Measurements from ENCODE around the gene MYL12A. TPM values are rescaled to one million over a fixed set of nuclear protein-coding genes. Genes with fewer than 3 reads are reported as not detected.

The MYL12A gene
- polyA plus RNA-seq, 3 donors, result 469 to 1,360 (median 1,139) TPM

- TF ChIP-seq CTCF (IDR thresholded peaks at IDR 0.05), result no peak
- intact Hi-C loops (cut with micrococcal nuclease), result loop anchor here (2.0 to 10.0 kb wide), 6 partner anchors 68 to 603 kb away; partner anchors contain the start of gene LPIN2 (in 1 of the 2)
Observed at GRCh38 chr18:3245185-3245564, 2.4 kb upstream of the MYL12A start.

GRCh38 chr18:3245853-3246634, 1.6 kb upstream of the MYL12A start:
- H4K20me1 ChIP-seq (ENCODE audit: insufficient read depth, low read length), result peaks cover 29% of the 10 kb centered on the region
- Mint-ChIP-seq H3K27me3 (ENCODE audit: low read depth in 3 of 3) (no peaks in the 10 kb centered on the region), H3K4me1 (peaks cover 43% of the 10 kb centered on the region), H3K9me3 (peaks cover 5 to 14% (median 10%) of the 10 kb centered on the region in 7 donors), H3K36me3 (peaks cover 13 to 25% of the 10 kb centered on the region in 2 donors), H3K4me3 (peak overlapping the region; percentile 89 to 93), H3K27ac (peak overlapping the region; percentile 90 to 98 (median 97))
- WGBS (ENCODE audit: insufficient coverage), result under 1% methylated on average over 20 of the region's 29 CpGs
- peak overlapping the region; percentile 87 for H3K9ac ChIP-seq (ENCODE audit: insufficient read depth, low read length, poor library complexity, severe bottlenecking)
- peaks cover 37 to 48% of the 10 kb centered on the region in 2 donors for H3K4me1 ChIP-seq (ENCODE audit: control insufficient read depth in 1 of 2, insufficient read depth in 2 of 2, low read length in 2 of 2)
- intact Hi-C loops (cut with micrococcal nuclease), result loop anchor here (2.0 to 10.0 kb wide), 8 partner anchors 15 to 604 kb away; partner anchors contain the start of gene LPIN2 (in 1 of the 2)
- H3K79me2 ChIP-seq (ENCODE audit: insufficient read depth, low read length), result peaks cover 47% of the 10 kb centered on the region
- H3K27me3 ChIP-seq (ENCODE audit: control insufficient read depth in 2 of 2, insufficient read depth in 2 of 2, low read length in 2 of 2), result no peaks in the 10 kb centered on the region
- TF ChIP-seq CTCF (IDR thresholded peaks at IDR 0.05), result peak; percentile 94
- H3K9me3 ChIP-seq (replicated peaks in 1 of 2; ENCODE audit: control insufficient read depth in 1 of 2, insufficient read depth in 1 of 2, low read length in 2 of 2), result peaks cover 5 to 11% of the 10 kb centered on the region in 2 donors
- peak overlapping the region; percentile 81 for H2AFZ ChIP-seq (ENCODE audit: insufficient read depth, low read depth, low read length, poor library complexity, severe bottlenecking)
- peak overlapping the region; percentile 64 to 96 (median 93) for H3K4me3 ChIP-seq (replicated peaks in 1 of 3; ENCODE audit: low read depth in 2 of 3, low read length in 3 of 3)
- peak; percentile 81 to 89 (median 86) for DNase-seq
- H3K4me2 ChIP-seq (replicated peaks; ENCODE audit: extremely low read depth, low read length, poor library complexity, severe bottlenecking), result peak overlapping the region; percentile 90
- H3K27ac ChIP-seq (ENCODE audit: low read depth in 1 of 2, low read length in 2 of 2), result peak overlapping the region; percentile 95 to 96
- peaks cover 3 to 5% of the 10 kb centered on the region in 2 donors for H3K36me3 ChIP-seq (replicated peaks in 1 of 2; ENCODE audit: control insufficient read depth in 1 of 2, insufficient read depth in 2 of 2, low read length in 2 of 2)

More at GRCh38 chr18:3245185-3245564, 2.4 kb upstream of the MYL12A start:
- Mint-ChIP-seq H3K9me3 (peaks cover 5 to 19% (median 12%) of the 10 kb centered on the region in 7 donors), H3K36me3 (peaks cover 14 to 25% of the 10 kb centered on the region in 2 donors), H3K4me3 (peak overlapping the region in 1 of 2 donors; percentile 89), H3K27me3 (ENCODE audit: low read depth in 3 of 3) (no peaks in the 10 kb centered on the region), H3K4me1 (peaks cover 37% of the 10 kb centered on the region), H3K27ac (no peak overlapping the region)
- H4K20me1 ChIP-seq (ENCODE audit: insufficient read depth, low read length), result peaks cover 21% of the 10 kb centered on the region
- peaks cover 5 to 12% of the 10 kb centered on the region in 2 donors for H3K9me3 ChIP-seq (replicated peaks in 1 of 2; ENCODE audit: control insufficient read depth in 1 of 2, insufficient read depth in 1 of 2, low read length in 2 of 2)
- H3K4me2 ChIP-seq (replicated peaks; ENCODE audit: extremely low read depth, low read length, poor library complexity, severe bottlenecking), result peak overlapping the region; percentile 90
- no peaks in the 10 kb centered on the region for H3K27me3 ChIP-seq (ENCODE audit: control insufficient read depth in 2 of 2, insufficient read depth in 2 of 2, low read length in 2 of 2)
- no peak for DNase-seq
- H3K4me1 ChIP-seq (ENCODE audit: control insufficient read depth in 1 of 2, insufficient read depth in 2 of 2, low read length in 2 of 2), result peaks cover 32 to 41% of the 10 kb centered on the region in 2 donors
- H3K36me3 ChIP-seq (replicated peaks in 1 of 2; ENCODE audit: control insufficient read depth in 1 of 2, insufficient read depth in 2 of 2, low read length in 2 of 2), result peaks cover 3 to 5% of the 10 kb centered on the region in 2 donors
- H3K9ac ChIP-seq (ENCODE audit: insufficient read depth, low read length, poor library complexity, severe bottlenecking), result no peak overlapping the region
- H3K27ac ChIP-seq (ENCODE audit: low read depth in 1 of 2, low read length in 2 of 2), result no peak overlapping the region
- no CpG with 5 or more reads among the region's 1 CpG for WGBS (ENCODE audit: insufficient coverage)
- H3K4me3 ChIP-seq (replicated peaks in 1 of 3; ENCODE audit: low read depth in 2 of 3, low read length in 3 of 3), result peak overlapping the region in 1 of 3 experiments; percentile 96
- H2AFZ ChIP-seq (ENCODE audit: insufficient read depth, low read depth, low read length, poor library complexity, severe bottlenecking), result no peak overlapping the region
- H3K79me2 ChIP-seq (ENCODE audit: insufficient read depth, low read length), result peaks cover 38% of the 10 kb centered on the region

Data from CD14-positive monocyte (primary cell).